ENCODE measurements around the gene COL5A1.

The COL5A1 gene

GRCh38 chr9:134708672-134709038 is 67.1 kb downstream of the COL5A1 start:
- no peak for ATAC-seq (ENCODE audit: low read depth)
- Histone ChIP-seq H3K27me3 (ENCODE audit: insufficient read depth, poor library complexity, severe bottlenecking) (no peaks in the 10 kb centered on the region), H3K4me1 (ENCODE audit: insufficient read depth, poor library complexity, severe bottlenecking) (peaks cover 2% of the 10 kb centered on the region), H3K36me3 (ENCODE audit: low read depth) (peaks cover 33% of the 10 kb centered on the region), H3K4me3 (ENCODE audit: severe bottlenecking) (no peak overlapping the region), H3K9me3 (ENCODE audit: severe bottlenecking) (no peaks in the 10 kb centered on the region), H3K27ac (ENCODE audit: poor library complexity, severe bottlenecking) (no peak overlapping the region)
- no peak for DNase-seq (ENCODE audit: low spot score)
- TF ChIP-seq CTCF (IDR thresholded peaks at IDR 0.05; ENCODE audit: poor library complexity, severe bottlenecking) = no peak

DNA sequence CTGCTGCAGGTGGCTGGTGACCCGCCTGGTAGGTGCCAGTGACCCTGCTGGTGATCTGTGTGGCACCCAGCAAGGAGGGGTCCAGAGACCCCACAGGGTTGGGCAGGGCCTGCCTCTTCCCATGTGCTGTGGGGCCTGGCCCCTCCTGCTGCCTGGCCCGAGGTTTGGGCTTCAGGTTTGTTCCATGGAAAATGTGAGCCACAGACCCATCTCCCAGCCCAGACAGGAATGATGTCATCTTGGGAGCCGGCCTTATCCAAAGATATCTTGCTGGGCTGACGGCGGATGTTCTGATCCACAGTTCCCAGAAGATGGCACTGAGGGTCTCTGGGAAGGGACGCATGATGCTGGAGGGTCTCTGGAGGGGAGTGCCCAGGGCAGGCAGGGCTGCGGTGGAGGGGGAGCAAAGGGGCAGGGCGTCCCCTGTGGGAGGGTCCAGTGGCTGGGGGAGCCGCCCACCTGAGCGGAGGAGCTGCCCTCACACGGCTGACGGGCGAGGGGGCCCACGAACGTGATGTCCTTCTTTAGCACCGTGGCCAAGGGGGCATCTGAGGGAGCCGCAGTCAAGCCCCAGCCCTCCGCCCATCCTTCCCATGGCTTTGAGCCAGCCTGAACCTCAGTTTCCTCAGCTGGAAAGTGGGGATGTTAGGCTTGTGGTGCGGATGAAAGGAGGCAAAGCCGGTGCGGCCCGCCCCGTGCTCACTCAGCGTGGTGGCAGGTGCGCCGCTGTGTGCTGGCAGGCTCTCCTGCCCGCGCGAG is 68.1 kb downstream of the COL5A1 start:
- ATAC-seq (ENCODE audit: low read depth) = no peak
- H3K36me3 ChIP-seq (ENCODE audit: low read depth) = peaks cover 25% of the 10 kb centered on the region

GRCh38 chr9:134710271-134710540 is 68.6 kb downstream of the COL5A1 start:
- H3K27me3 ChIP-seq (ENCODE audit: insufficient read depth, poor library complexity, severe bottlenecking) = no peaks in the 10 kb centered on the region
- DNase-seq (ENCODE audit: low spot score) (no peak), ATAC-seq (ENCODE audit: low read depth) (no peak)
- H3K36me3 ChIP-seq (ENCODE audit: low read depth) = peaks cover 20% of the 10 kb centered on the region
- H3K9me3 ChIP-seq (ENCODE audit: severe bottlenecking) = no peaks in the 10 kb centered on the region
- peaks cover 2% of the 10 kb centered on the region for H3K4me1 ChIP-seq (ENCODE audit: insufficient read depth, poor library complexity, severe bottlenecking)
- no peak for TF ChIP-seq CTCF (IDR thresholded peaks at IDR 0.05; ENCODE audit: poor library complexity, severe bottlenecking)
- H3K27ac ChIP-seq (ENCODE audit: poor library complexity, severe bottlenecking) = no peak overlapping the region
- H3K4me3 ChIP-seq (ENCODE audit: severe bottlenecking) = no peak overlapping the region

More for the DNA sequence above, 68.1 kb downstream of the COL5A1 start:
- peaks cover 2% of the 10 kb centered on the region for H3K4me1 ChIP-seq (ENCODE audit: insufficient read depth, poor library complexity, severe bottlenecking)
- H3K27ac ChIP-seq (ENCODE audit: poor library complexity, severe bottlenecking) = no peak overlapping the region
- TF ChIP-seq CTCF (IDR thresholded peaks at IDR 0.05; ENCODE audit: poor library complexity, severe bottlenecking) = no peak
- H3K27me3 ChIP-seq (ENCODE audit: insufficient read depth, poor library complexity, severe bottlenecking) = no peaks in the 10 kb centered on the region
- DNase-seq (ENCODE audit: low spot score) = no peak
- no peak overlapping the region for H3K4me3 ChIP-seq (ENCODE audit: severe bottlenecking)
- H3K9me3 ChIP-seq (ENCODE audit: severe bottlenecking) = no peaks in the 10 kb centered on the region

- no peaks in the 10 kb centered on the region for H3K27me3 ChIP-seq (ENCODE audit: insufficient read depth, poor library complexity, severe bottlenecking)
- TF ChIP-seq CTCF (IDR thresholded peaks at IDR 0.05; ENCODE audit: poor library complexity, severe bottlenecking) = no peak
Measured at GRCh38 chr9:134710901-134711300, 69.3 kb downstream of the COL5A1 start.

GRCh38 chr9:134712243-134712642 is 70.6 kb downstream of the COL5A1 start:
- TF ChIP-seq CTCF (IDR thresholded peaks at IDR 0.05; ENCODE audit: poor library complexity, severe bottlenecking) = no peak
- Histone ChIP-seq H3K9me3 (ENCODE audit: severe bottlenecking) (no peaks in the 10 kb centered on the region), H3K4me1 (ENCODE audit: insufficient read depth, poor library complexity, severe bottlenecking) (no peaks in the 10 kb centered on the region), H3K27me3 (ENCODE audit: insufficient read depth, poor library complexity, severe bottlenecking) (no peaks in the 10 kb centered on the region), H3K27ac (ENCODE audit: poor library complexity, severe bottlenecking) (no peak overlapping the region), H3K36me3 (ENCODE audit: low read depth) (peaks cover 19% of the 10 kb centered on the region), H3K4me3 (ENCODE audit: severe bottlenecking) (no peak overlapping the region)
- ATAC-seq (ENCODE audit: low read depth) (no peak), DNase-seq (ENCODE audit: low spot score) (no peak)

More at GRCh38 chr9:134710901-134711300, 69.3 kb downstream of the COL5A1 start:
- Histone ChIP-seq H3K9me3 (ENCODE audit: severe bottlenecking) (no peaks in the 10 kb centered on the region), H3K4me3 (ENCODE audit: severe bottlenecking) (no peak overlapping the region), H3K27ac (ENCODE audit: poor library complexity, severe bottlenecking) (no peak overlapping the region), H3K4me1 (ENCODE audit: insufficient read depth, poor library complexity, severe bottlenecking) (peaks cover 2% of the 10 kb centered on the region), H3K36me3 (ENCODE audit: low read depth) (peaks cover 19% of the 10 kb centered on the region)
- ATAC-seq (ENCODE audit: low read depth) = no peak
- DNase-seq (ENCODE audit: low spot score) = no peak

Data from RWPE2 (cell line).